ENCODE results near the gene SIN3B.
"Not testable (repeated sequence)": the region's sequence is repeated elsewhere in the genome, so short reads cannot be mapped to it uniquely, and the experiment has no call there.

The SIN3B gene, protein sequence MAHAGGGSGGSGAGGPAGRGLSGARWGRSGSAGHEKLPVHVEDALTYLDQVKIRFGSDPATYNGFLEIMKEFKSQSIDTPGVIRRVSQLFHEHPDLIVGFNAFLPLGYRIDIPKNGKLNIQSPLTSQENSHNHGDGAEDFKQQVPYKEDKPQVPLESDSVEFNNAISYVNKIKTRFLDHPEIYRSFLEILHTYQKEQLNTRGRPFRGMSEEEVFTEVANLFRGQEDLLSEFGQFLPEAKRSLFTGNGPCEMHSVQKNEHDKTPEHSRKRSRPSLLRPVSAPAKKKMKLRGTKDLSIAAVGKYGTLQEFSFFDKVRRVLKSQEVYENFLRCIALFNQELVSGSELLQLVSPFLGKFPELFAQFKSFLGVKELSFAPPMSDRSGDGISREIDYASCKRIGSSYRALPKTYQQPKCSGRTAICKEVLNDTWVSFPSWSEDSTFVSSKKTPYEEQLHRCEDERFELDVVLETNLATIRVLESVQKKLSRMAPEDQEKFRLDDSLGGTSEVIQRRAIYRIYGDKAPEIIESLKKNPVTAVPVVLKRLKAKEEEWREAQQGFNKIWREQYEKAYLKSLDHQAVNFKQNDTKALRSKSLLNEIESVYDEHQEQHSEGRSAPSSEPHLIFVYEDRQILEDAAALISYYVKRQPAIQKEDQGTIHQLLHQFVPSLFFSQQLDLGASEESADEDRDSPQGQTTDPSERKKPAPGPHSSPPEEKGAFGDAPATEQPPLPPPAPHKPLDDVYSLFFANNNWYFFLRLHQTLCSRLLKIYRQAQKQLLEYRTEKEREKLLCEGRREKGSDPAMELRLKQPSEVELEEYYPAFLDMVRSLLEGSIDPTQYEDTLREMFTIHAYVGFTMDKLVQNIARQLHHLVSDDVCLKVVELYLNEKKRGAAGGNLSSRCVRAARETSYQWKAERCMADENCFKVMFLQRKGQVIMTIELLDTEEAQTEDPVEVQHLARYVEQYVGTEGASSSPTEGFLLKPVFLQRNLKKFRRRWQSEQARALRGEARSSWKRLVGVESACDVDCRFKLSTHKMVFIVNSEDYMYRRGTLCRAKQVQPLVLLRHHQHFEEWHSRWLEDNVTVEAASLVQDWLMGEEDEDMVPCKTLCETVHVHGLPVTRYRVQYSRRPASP

DNA sequence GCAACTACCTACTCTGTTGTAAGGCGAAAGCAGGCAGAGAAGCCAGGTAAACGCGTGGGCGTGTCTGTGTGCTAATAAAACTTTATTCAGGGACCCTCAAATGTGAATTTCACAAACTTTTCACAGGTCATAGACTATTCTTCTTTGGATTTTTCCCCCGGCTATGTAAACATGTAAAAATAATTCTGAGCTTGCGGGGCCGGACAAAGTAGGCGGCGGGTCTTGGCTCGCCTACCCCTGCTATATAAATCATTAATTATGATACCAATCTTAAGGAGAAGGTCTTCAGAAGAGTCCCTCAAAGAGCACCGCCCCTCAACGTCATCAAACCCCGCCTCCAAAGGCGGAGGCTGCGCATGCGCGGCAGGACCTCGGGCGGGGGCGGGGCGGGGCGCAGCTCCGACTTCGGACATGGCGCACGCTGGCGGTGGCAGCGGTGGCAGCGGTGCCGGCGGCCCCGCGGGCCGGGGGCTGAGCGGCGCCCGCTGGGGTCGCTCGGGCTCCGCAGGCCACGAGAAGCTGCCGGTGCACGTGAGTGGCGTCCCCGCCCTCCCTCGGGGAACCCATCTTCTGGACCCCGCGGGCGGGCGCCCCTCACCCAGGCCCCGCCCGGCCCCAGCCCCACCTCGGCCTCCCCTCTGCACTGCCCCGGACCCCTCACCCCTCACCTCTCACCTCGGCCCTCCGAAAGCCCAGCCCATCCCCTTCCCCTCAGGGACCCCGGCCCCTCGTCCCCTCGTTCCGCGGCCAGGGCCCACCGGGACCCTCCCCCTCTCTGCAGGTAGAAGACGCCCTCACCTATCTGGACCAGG lies at the start of gene SIN3B:
SIN3B (plus strand) TSS at position 389 of the 812 bp plus-strand sequence; CDS start at position 412, 23 bp downstream.
- peak; percentile 91 for DNase-seq (ENCODE audit: low spot score)

DNA sequence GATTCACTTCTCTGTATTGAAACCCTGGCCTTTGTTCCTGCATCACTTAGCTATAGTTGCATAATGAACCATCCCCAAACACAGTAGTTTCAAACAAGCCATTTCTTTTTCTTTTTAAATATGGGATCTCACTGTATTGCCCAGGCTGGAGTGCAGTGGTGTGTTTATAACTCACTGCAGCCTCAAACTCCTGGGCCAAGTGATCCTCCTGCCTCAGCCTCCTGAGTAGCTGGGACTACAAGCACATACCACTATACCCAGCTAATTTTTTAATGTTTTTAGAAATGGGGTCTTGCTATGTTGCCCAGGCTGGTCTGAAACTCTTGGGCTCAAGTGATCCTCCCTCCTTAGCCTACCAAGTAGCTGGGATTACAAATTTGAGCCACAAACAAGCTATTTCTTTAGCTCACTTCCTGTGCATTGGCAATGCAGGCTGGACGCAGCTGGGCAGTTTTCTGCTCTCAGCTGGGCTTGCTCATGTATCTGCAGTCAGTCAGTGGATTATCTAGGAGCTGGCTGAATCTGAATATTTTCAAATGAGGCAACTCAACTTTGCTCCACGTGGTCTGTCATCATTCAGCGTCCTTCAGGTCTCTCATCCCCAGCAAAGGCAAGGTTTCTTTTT lies 49.5 kb upstream of the SIN3B start:
- no peak for DNase-seq (ENCODE audit: low spot score)

DNA sequence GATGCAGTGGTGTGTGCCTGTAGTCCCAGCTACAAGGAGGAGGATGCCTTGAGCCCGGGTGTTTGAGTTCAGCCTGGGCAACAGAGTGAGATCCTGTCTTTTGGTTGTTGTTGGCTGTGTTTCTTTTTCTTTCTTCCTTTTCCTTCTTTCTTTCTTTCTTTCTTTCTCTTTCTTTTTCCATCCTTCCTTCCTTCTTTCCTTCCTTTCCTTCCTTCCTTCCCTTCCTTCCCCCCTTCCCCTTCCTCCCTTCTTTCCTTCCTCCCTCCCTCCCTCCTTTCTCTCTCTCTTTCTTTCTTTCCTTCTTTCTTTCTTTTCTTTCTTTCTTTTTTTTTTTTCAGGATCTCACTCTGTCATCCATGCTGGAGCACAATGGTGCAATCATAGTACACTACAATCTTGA lies 46.5 kb upstream of the SIN3B start:
- no peak for DNase-seq (ENCODE audit: low spot score)

DNA sequence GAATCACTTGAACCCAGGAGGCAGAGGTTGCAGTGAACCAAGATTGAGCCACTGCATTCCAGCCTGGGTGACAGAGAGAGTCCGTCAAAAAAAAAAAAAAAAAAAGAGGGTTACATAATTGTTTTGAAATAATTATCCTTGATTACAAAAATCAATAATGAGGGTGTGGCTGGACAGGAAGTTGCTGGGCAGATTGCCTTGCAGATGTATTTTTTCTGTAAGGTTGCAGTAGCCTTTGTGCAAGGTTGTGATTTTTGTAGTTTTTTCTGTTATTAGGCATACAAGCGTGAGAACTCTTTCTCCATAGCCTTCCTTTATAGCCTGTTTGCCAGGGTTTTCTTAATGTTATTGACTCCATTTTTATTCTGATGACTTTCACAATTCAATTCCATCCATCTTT lies 40.7 kb upstream of the SIN3B start:
- DNase-seq (ENCODE audit: low spot score) = no peak

DNA sequence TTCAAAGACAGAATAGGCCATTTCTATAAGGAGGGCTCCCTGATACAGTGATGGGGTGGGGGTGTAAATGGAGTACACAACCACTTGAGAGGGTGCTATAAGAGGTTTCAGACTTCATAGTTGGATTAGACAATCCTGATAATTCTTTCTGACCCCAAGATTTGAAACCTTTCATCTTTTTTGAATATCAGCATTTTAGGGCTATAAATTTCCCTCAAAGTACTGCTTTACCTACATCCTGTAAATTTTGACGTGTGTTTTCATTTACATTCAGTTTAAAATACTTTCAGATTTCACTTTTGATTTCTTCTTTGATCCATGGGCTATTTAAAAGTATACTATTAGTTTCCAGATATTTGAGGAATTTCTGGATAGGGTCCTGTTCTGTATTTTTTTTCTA lies 40.0 kb upstream of the SIN3B start:
- no peak for DNase-seq (ENCODE audit: low spot score)

DNA sequence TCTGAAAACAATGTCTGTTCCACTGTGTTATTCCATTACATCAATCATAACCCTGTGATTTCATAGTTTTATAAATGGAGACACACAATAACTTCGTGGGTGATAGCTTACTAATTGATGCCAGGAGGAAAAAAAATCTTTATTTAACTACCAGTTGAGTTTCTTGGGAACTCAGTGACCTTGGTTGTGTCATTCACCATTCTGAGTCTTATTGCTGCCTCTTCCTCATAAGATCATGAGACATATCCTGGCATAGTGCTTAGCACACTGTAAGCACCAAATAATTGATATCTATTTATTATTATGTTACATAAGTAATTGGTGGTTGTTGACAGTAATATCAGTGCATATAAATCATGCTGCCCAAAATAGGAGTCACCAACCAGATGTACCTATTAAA lies 39.1 kb upstream of the SIN3B start:
- DNase-seq (ENCODE audit: low spot score) = no peak

DNA sequence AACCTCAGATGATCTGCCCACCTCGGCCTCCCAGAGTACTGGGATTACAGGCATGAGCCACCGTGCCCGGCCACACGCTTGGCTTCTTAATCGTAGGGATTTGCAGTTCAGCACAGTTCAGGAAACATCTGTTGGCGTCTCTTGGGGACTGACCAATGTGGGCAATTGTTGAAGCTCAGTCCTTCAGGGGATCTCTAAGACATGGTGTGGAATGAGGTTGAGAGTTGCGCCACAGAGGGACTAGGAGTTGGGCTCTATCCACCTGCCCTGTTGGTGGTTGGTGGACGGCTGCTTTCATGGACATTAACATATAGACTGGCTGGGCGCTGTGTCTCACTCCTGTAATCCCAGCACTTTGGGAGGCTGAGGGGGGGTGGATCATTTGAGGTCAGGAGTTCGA lies 37.3 kb upstream of the SIN3B start:
- DNase-seq (ENCODE audit: low spot score) = no peak

DNA sequence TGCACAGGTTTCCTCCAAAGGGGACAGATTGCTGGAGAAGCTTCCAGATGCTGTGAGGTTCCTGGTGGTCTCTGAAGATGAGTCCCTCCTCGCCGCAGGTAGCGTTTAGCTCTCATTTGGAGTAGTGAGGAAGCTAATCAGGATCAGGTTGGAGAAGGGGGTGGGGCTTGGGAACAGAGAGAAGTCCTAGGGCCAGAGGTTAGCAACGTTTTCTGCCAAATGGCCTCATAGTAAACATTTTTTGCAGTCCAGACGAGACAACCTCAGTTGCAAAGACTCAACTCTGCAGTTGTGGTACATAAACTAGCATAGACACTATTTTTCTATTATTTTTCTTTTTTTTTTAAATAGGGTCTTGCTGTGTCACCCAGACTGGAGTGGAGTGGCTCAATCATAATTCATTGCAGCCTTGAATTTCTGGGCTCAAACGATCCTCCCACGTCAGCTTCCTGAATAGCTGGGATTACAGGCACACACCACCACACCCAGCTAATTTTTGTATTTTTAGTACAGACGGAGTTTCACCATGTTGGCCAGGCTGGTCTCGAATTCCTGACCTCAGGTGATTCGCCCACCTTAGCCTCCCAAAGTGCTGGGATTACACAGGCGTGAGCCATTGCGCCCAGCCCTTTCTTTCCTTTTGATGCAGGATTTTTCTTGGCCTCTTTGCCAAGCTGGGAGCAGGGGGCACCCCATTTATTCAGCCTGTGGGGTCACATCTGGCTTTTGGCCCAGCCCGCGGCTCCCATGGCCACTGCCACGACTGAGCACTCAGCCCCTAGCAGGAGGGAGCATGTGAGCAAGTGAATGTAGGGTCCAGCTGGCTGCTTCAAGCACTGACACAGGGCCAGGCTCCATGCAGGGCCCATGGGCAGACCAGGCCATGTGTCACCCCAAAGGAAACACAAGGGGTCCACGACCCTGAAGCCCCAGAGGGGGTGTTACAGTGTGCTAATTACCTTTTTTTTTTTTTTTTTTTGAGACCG lies 34.4 kb upstream of the SIN3B start:
- DNase-seq (ENCODE audit: low spot score) = no peak

DNA sequence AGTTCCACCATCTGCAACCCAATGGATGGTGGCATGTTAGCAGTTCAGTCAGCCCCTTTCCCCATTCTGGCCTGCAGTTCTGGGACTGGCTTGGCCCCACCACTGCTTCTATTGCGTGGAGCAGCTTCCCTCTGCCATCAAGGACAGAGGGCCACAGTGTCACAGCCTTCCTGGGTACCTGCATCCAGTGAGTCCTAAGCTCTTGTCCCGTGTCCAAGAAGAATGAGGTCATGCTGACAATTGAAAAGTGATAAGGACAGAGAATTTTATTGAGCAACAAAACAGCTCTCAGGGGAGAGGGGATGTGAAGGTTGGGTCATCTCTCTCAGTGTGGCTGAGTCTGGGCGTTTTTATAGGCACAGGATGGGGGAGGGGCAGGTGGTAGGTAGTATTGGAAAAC lies 33.5 kb upstream of the SIN3B start:
- no peak for DNase-seq (ENCODE audit: low spot score)

DNA sequence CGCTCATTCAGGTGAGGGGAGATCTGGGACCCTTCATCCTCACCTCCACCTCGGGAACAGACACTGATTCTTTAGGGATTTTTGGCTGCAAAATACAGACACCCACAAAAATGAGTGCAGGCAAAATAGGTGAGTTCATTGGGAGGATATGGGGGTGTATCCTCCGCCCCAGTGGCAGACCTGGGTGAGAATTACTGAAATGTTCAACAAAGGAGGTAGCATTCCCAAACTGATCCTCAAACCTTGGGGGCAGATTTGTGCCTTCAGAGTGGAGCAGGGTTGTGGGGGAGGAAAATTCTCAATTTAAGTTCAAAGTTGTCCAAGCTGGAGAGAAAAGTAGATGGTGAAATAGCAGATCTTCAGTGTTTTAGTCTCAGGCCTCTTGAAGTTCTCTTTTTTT lies 31.3 kb upstream of the SIN3B start:
- DNase-seq (ENCODE audit: low spot score) = no peak

DNA sequence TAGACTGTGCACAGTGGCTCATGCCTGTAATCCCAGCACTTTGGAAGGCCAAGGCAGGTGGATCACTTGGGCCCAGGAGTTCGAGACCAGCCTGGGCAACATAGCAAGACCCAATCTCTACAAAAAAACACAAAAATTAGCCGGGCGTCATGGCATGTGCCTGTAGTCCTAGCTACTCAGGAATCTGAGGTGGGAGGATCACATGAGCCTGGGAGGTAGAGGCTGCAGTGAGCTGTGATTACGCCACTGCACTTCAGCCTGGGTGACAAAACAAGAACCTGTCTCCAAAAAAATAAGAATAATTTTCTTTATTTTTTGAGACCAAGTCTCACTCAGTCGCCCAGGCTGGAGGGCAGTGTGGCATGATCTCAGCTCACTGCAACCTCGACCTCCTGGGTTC lies 30.9 kb upstream of the SIN3B start:
- not testable (repeated sequence) for DNase-seq (ENCODE audit: low spot score)

DNA sequence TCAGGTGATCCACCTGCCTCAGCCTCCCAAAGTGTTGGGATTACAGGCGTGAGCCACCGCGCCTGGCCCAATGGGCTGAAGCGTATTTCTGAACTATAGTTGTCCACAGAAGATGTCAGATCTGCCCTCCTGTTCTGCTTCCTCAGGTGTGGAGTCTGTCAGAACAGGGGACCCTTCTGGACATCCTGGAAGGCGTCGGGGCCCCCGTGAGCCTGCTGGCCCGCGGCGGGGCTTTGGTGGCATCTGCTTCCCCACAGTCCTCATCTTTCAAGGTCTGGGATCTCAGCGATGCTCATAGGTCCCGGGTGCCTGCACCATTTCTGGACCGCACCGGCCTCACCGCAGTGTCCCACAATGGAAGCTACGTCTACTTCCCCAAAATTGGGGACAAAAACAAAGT lies 29.5 kb upstream of the SIN3B start:
- no peak for DNase-seq (ENCODE audit: low spot score)

DNA sequence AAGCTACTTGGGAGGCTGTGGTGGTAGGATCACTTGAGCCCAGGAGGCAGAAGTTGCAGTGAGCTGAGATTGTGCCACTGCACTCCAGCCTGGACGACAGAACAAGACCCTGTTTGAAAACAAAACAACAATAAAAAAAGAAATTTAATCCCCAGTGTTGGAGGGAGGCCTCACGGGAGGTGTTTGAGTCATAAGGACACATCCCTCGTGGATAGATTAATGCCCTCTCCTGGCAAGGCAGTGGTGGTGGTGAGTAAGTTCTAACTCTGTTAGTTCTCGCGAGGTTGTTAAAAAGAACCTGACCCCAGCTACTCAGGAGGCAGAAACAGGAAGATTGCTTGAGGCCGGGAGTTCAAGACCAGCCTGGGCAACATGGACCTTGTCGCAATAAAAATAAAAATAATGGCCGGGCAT lies 27.6 kb upstream of the SIN3B start:
- DNase-seq (ENCODE audit: low spot score) = no peak

DNA sequence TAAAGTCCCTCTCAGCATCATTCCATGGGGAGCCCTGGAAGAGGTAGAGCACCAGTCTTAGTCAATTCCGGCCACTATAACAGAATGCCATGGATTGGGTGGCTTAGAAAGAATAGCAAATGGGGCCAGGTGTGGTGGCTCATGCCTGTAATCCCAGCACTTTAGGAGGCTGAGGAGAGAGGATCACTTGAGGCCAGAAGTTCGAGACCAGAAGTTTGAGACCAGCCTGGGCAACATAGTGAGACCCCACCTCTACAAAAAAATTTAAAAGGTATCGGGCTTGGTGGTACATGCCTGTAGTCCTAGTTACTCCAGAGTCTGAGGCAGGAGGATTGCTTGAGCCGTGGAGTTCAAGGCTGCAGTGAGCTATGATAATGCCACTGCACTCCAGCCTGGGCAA lies 25.0 kb upstream of the SIN3B start:
- no peak for DNase-seq (ENCODE audit: low spot score)

DNA sequence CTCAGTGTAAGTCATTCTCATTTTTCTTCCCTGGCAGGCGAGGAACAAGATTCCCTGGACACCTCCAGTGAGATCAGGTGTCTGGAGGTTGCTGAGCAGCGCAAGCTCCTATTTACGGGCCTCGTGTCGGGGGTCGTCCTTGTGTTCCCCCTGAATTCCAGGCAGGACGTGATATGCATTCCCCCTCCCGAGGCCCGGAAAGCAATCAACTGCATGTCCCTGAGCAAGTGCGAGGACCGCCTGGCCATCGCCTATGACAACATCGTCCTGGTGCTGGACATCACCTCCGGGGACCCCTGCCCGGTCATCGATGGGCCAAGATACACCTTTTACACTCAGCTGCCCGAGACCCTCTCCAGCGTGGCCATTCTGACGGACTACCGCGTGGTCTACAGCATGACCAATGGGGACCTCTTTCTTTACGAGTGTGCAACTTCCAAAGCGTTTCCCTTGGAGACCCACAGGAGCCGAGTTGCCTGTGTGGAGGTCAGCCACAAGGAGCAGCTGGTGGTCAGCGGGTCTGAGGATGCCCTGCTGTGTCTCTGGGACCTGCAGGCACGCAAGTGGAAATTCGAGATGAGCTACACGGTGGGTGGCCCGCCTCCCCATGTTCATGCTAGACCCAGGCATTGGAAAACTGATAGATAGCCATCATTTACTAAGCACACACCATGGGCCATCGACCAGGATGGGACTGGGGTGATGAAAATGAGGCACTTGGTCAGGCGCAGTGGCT lies 21.5 kb upstream of the SIN3B start:
- DNase-seq (ENCODE audit: low spot score) = no peak

DNA sequence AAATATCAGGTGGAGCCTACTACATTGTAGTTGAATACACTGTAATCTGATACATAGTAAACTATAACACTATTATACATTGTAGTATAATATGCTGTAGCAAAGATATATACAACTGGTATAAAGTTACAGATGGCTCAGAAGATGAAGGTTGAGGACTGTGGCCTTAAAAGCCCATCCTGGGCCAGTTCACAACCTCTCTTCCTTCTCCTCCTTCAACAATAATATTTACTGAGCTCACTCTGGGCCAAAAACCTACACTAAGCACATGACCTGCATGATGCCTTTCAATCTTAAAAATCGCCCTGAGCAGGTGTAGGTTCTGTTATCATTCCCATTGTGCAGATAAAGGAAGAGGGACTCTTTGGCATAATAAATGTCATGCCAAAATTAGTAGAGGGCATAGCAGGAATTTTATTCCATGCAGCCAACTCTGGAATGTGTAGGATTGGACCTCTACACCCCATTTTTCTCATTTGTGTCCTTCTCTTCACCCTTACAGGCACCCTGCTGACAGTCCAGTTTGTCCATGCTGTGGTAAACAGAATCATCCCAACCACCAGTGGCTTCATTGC lies 14.6 kb upstream of the SIN3B start:
- DNase-seq (ENCODE audit: low spot score) = no peak

DNA sequence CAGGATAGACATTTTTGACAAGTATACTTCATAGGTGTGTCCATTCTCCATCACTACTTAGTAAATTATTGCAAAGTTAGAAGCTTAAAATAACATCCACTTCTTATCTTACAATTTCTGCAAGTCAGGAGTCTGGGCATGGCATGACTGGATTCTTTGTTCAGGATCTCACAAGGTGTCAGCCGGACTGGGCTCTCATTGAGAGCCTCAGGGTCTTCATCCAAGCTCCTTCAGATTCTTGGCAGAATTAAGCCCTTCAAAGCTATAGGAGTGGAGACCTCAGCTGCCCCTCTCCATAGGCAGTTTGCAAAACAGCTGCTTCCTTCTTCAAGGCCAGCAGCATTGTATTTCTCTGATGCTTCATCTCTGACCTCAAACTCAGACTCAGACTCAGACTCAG lies 9.1 kb upstream of the SIN3B start:
- DNase-seq (ENCODE audit: low spot score) = no peak

DNA sequence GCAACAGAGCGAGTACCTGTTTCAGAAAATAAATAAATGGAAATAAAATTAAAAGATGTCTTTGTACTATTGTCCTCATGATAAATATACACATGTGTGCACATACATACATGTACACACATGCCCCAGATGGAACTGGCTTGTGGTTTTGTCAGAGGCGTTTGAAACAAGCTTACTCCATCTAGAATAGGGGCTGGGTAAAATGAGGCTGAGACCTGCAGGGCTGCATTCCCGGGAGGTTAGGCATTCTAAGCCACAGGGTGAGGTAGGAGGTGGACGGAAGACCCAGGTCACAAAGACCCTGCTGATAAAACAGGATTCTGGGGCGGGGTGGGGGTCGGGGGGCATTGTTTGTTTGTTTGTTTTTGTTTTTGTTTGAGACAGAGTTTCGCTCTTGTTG lies 8.1 kb upstream of the SIN3B start:
- no peak for DNase-seq (ENCODE audit: low spot score)

DNA sequence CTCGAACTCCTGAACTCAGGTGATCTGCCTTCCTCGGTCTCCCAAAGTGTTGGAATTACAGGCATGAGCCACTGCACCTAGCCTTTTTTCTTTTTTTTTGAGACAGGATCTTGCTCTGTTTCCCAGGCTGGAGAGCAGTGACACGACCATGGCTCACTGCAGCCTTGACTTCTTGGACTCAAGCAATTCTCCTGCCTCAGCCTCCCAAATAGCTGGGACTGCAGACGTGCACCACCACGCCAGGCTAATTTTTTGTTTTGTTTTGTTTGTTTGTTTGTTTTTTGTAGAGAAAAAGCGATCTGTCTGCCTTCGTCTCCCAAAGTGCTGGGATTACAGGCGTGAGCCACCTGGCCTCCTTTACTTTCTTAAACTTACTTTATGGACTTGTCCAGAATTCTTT lies 6.5 kb upstream of the SIN3B start:
- no peak for DNase-seq (ENCODE audit: low spot score)
